K562 (cell line): Measurements from ENCODE around the gene CUL9. TPM values are rescaled to one million over a fixed set of nuclear protein-coding genes. Genes with fewer than 3 reads are reported as not detected.

Experiments used
- ATAC-seq: fragments of 200-7000 bp; cut with Tn5 transposase; 3 replicates; pipeline ENCODE4 v1.9.1; 2020; ENCODE audit warnings: moderate library complexity
- BruUV-seq: library from RNA; stranded (reverse); fragments of 400-500 nt; replicated peaks from 2 replicates; lab custom pipeline; 2021; lab: Mats Ljungman, UMichigan
- CTCF ChIA-PET: fragments of 300-600 bp; formaldehyde crosslinking; extraction: SDS; loops from one replicate; lab custom pipeline; 2021; ENCODE audit warnings: low intra/inter-chr PET ratio; lab: Yijun Ruan, JAX
- POLR2A ChIA-PET: fragments of 300-600, 350-650 bp; sonication (Branson Sonifier 250); formaldehyde crosslinking; extraction: SDS; loops from one replicate; lab custom pipeline; 2021; ENCODE audit warnings: antibody characterized with exemption, inconsistent platforms; lab: Yijun Ruan, JAX
- DNase-seq, 4 experiments: peaks; one replicate each; pipeline versions ENCODE4 v3.0.0 to v3.0.0-alpha.2; 2011 to 2018; ENCODE audit warnings: low spot score in 3 of 4, mixed read lengths in 3 of 4; ENCODE audit errors: extremely low read depth in 1 of 4
- FAIRE-seq: peaks from 2 replicates; lab custom pipeline; 2011; peaks lifted over from hg19 to GRCh38; lab: Jason Lieb, UNC
- H2AFZ ChIP-seq: 2 replicates; pipeline ENCODE4 v1.6.0; 2011; ENCODE audit warnings: low read depth, low read length, control low read depth, inconsistent platforms
- H3K27ac ChIP-seq: fragments of 200-600 bp; 3 replicates; pipeline ENCODE4 v1.8.0; 2011; ENCODE audit warnings: low read depth, mild to moderate bottlenecking, control low read depth, inconsistent platforms, low read length, moderate library complexity, mixed read lengths; ENCODE audit errors: extremely low read depth
- H3K27me3 ChIP-seq, 2 experiments: fragments of 300-600 bp in 1 of 2; 2 replicates in 1 of 2; 3 replicates in 1 of 2; pipeline versions ENCODE4 v1.6.0 to v1.8.0; 2011; ENCODE audit warnings: inconsistent platforms in 2 of 2, low read length in 2 of 2, mild to moderate bottlenecking in 1 of 2, mixed read lengths in 1 of 2, moderate library complexity in 1 of 2; ENCODE audit not compliant: control insufficient read depth in 2 of 2, insufficient read depth in 2 of 2
- H3K36me3 ChIP-seq: fragments of 300-600 bp; 3 replicates; pipeline ENCODE4 v1.8.0; 2011; ENCODE audit warnings: mild to moderate bottlenecking, low read length, inconsistent platforms; ENCODE audit not compliant: control insufficient read depth, insufficient read depth
- H3K4me1 ChIP-seq, 2 experiments: fragments of 200-600 bp in 1 of 2; replicated peaks in 1 of 2; 2 replicates in 1 of 2; 3 replicates in 1 of 2; pipeline versions ENCODE4 v1.5.1 to v1.8.0; 2011; ENCODE audit warnings: inconsistent platforms in 2 of 2, low read length in 2 of 2, mild to moderate bottlenecking in 1 of 2, mixed read lengths in 1 of 2, moderate library complexity in 1 of 2; ENCODE audit not compliant: control insufficient read depth in 2 of 2, insufficient read depth in 2 of 2
- H3K4me2 ChIP-seq: 2 replicates; pipeline ENCODE4 v1.6.1; 2011; ENCODE audit warnings: low read length, control low read depth, inconsistent platforms, mixed read lengths; ENCODE audit not compliant: insufficient read depth
- H3K4me3 ChIP-seq: fragments of 200-600 bp; sonication (generic), shearing (Covaris generic); 2 replicates; pipeline ENCODE4 v1.5.1; 2016; ENCODE audit warnings: control low read depth, inconsistent platforms
- H3K79me2 ChIP-seq: fragments of 200-600 bp; 3 replicates; pipeline ENCODE4 v1.8.0; 2011; ENCODE audit warnings: low read length, inconsistent platforms; ENCODE audit not compliant: control insufficient read depth, insufficient read depth
- H3K9ac ChIP-seq, 2 experiments: 2 replicates each; pipeline versions ENCODE4 v1.6.0 to v1.6.1; 2011; ENCODE audit warnings: low read depth in 2 of 2, low read length in 2 of 2, control low read depth in 1 of 2, inconsistent platforms in 1 of 2, mild to moderate bottlenecking in 1 of 2, mixed read lengths in 1 of 2; ENCODE audit not compliant: insufficient read depth in 1 of 2
- H3K9me1 ChIP-seq: one replicate; pipeline ENCODE4 v1.6.0; 2011; ENCODE audit warnings: inconsistent platforms, mild to moderate bottlenecking, low read length, moderate library complexity; ENCODE audit not compliant: control insufficient read depth, insufficient read depth
- H3K9me3 ChIP-seq: replicated peaks from 2 replicates; pipeline ENCODE4 v1.5.1; 2011; ENCODE audit warnings: low read depth, low read length, inconsistent platforms; ENCODE audit not compliant: control insufficient read depth, insufficient read depth
- H4K20me1 ChIP-seq: replicated peaks from 2 replicates; pipeline ENCODE4 v1.6.1; 2011; ENCODE audit warnings: low read length, inconsistent platforms, mixed read lengths; ENCODE audit not compliant: control insufficient read depth, insufficient read depth
- DACH1 ChIP-seq: fragments of 450-650 bp; IDR thresholded peaks from 2 replicates; pipeline ENCODE4 v1.6.1; 2018; ENCODE audit not compliant: partially characterized antibody
- DLX4 ChIP-seq: fragments of 250-450 bp; sonication (Bioruptor Pico); IDR thresholded peaks from 2 replicates; pipeline ENCODE4 v1.6.1; 2021; ENCODE audit warnings: mild to moderate bottlenecking
- ELF2 ChIP-seq: fragments of 250-450 bp; sonication (Bioruptor Pico); IDR thresholded peaks from 2 replicates; pipeline ENCODE4 v1.5.0; 2021; ENCODE audit warnings: mild to moderate bottlenecking
- MYNN ChIP-seq, 2 experiments: sonication (generic); formaldehyde crosslinking in 1 of 2; IDR thresholded peaks; 2 replicates each; pipeline versions ENCODE4 v1.5.0 to v1.6.1; 2016 to 2020; ENCODE audit warnings: antibody characterized with exemption in 1 of 2, missing genetic modification reagents in 1 of 2
- NFXL1 ChIP-seq: fragments of 450-650 bp; formaldehyde crosslinking; IDR thresholded peaks from 2 replicates; pipeline ENCODE4 v1.4.0; 2021; ENCODE audit warnings: mild to moderate bottlenecking
- SMC3 ChIP-seq: conservative IDR thresholded peaks from 2 replicates; pipeline ENCODE4 v1.6.1; 2011; ENCODE audit warnings: low read depth, low read length, improper control_type of control experiment; ENCODE audit not compliant: insufficient read depth
- TAF1 ChIP-seq: IDR thresholded peaks from 2 replicates; pipeline ENCODE4 v1.6.1; 2011; ENCODE audit warnings: mild to moderate bottlenecking, low read length, moderate library complexity; ENCODE audit not compliant: insufficient read depth, control insufficient read depth, severe bottlenecking; ENCODE audit errors: extremely low read depth
- U2AF2 ChIP-seq: fragments of 200-400 bp; formaldehyde crosslinking; optimal IDR thresholded peaks from 2 replicates; pipeline ENCODE3; 2017; ENCODE audit warnings: low read depth, mild to moderate bottlenecking, low read length
- ZNF174 ChIP-seq: fragments of 250-450 bp; sonication (Bioruptor Pico); IDR thresholded peaks from 2 replicates; pipeline ENCODE4 v1.4.0; 2020; ENCODE audit warnings: mild to moderate bottlenecking
- ZNF239 ChIP-seq: fragments of 250-450 bp; sonication (Bioruptor Pico); IDR thresholded peaks from 2 replicates; pipeline ENCODE4 v1.4.0; 2020; ENCODE audit warnings: mild to moderate bottlenecking
- ZNF436 ChIP-seq: fragments of 250-450, 450-650 bp; sonication (Bioruptor Pico); formaldehyde crosslinking; IDR thresholded peaks from 2 replicates; pipeline ENCODE4 v1.7.0; 2020; ENCODE audit warnings: mild to moderate bottlenecking
- ZNF655 ChIP-seq: fragments of 250-450 bp; sonication (Bioruptor Pico); IDR thresholded peaks from 2 replicates; pipeline ENCODE4 v1.5.0; 2021
- WGBS: fragments of 100-300 bp; shearing (Covaris generic); methylation state at CpG from one replicate; pipeline ENCODE4 v1.1.6; 2016; ENCODE audit warnings: low coverage, mixed read lengths; ENCODE audit not compliant: insufficient coverage; ENCODE audit errors: missing lambda C conversion rate; 5-methylcytosine and 5-hydroxymethylcytosine counted together
- in situ Hi-C: fragments of 300-500 bp; cut with MboI; formaldehyde crosslinking; loops from 4 replicates; pipeline ENCODE4 v1.15.0; 2018; ENCODE audit warnings: inconsistent platforms, mixed read lengths
- intact Hi-C: fragments of 100-400 bp; cut with micrococcal nuclease; formaldehyde crosslinking; loops from 2 replicates; pipeline ENCODE4 v1.14.2; 2022
- polyA plus RNA-seq, 8 experiments: library from polyadenylated mRNA; depleted of rRNA in 4 of 8; stranded (reverse) in 5 of 8; unstranded in 3 of 8; fragments of >200 nt; fragmentation: Nextera tagmentation in 2 of 8; fragmentation: Illumina TruSeq in 1 of 8; extraction: Ambion mirVana in 2 of 8; extraction: Trizol in 1 of 8; gene quantifications; 2 replicates each; pipeline versions ENCODE4 v1.2.1 to v1.2.3, GENCODE V29; 2011 to 2014; ENCODE audit warnings: inconsistent platforms in 1 of 8, missing spikeins in 1 of 8
- total RNA-seq, 7 experiments: library from RNA; depleted of rRNA in 6 of 7; stranded (reverse); fragments of >200 nt in 6 of 7; fragmentation: Illumina TruSeq in 2 of 7; extraction: Trizol in 2 of 7; gene quantifications; 2 replicates each; pipeline versions ENCODE4 v1.2.1 to v1.2.3, GENCODE V29; 2011 to 2021; ENCODE audit warnings: low replicate concordance in 1 of 7
- TF ChIP-seq, protein P1 (sequence below): sonication (generic); formaldehyde crosslinking; IDR thresholded peaks from 2 replicates; pipeline ENCODE4 v1.8.0; 2022; ENCODE audit warnings: mild to moderate bottlenecking, missing genetic modification reagents

CUL9 gene
- total and polyA plus RNA-seq, 9 of the 15 experiments (the other 6 are each of a cell fraction or from before 2014, with no cell fraction given) = 0.50 to 20.7 (median 6.6) TPM

DNA sequence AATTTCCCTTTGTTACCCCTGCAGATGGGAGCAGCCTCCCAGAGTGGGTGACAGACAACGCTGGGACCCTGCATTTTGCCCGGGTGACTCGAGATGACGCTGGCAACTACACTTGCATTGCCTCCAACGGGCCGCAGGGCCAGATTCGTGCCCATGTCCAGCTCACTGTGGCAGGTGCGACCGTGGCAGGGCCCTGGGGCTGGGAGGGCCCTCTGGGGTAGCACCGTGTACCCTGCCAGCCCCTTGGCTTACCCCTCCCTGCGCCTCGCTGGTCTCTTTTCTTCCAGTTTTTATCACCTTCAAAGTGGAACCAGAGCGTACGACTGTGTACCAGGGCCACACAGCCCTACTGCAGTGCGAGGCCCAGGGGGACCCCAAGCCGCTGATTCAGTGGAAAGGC, 40.4 kb upstream of the CUL9 start:
- no peak overlapping the region for H3K4me3 ChIP-seq
- H3K9ac ChIP-seq = peak overlapping the region in 1 of 2 experiments; percentile 14; a peak in 1 of 4 replicates
- ChIA-PET POLR2A (interaction anchor here (0.5 to 0.9 kb wide), 3 partner anchors 109 to 224 kb away, joined by 3 to 4 read pairs (median 3); no protein-coding TSS in a partner anchor), CTCF (interaction anchor here (1.3 to 2.5 kb wide), 2 partner anchors 71 to 178 kb away, joined by 5 to 14 read pairs; no protein-coding TSS in a partner anchor)
- H4K20me1 ChIP-seq = no peaks in the 10 kb centered on the region
- no peak overlapping the region for H2AFZ ChIP-seq
- H3K9me3 ChIP-seq = no peaks in the 10 kb centered on the region
- H3K27ac ChIP-seq = no peak overlapping the region
- peaks cover 5 to 21% of the 10 kb centered on the region in 2 experiments; a peak in 4 of 5 replicates for H3K4me1 ChIP-seq
- H3K27me3 ChIP-seq = no peaks in the 10 kb centered on the region; a peak in 1 of 5 replicates
- H3K4me2 ChIP-seq = no peak overlapping the region
- no peaks in the 10 kb centered on the region for H3K36me3 ChIP-seq
- intact Hi-C loops (loop anchor here (2.0 kb wide), 2 partner anchors 71 to 177 kb away; no protein-coding TSS in a partner anchor), in situ Hi-C loops (loop anchor here (5.0 kb wide), 1 partner anchor 234 kb away; no protein-coding TSS in a partner anchor)
- no peaks in the 10 kb centered on the region for H3K9me1 ChIP-seq
- no peaks in the 10 kb centered on the region for H3K79me2 ChIP-seq
- no peak for DNase-seq
- 53% methylated on average over 16 of the region's 16 CpGs for WGBS
- no peak for ATAC-seq
- FAIRE-seq = no peak
- no TSS peak for BruUV-seq
- TF ChIP-seq NFXL1 (no peak), ZNF174 (CRISPR knock-in tag) (no peak)

GRCh38 chr6:43142101-43142500, 39.9 kb upstream of the CUL9 start:
- no peak overlapping the region for H3K27ac ChIP-seq
- H3K9me1 ChIP-seq = no peaks in the 10 kb centered on the region
- no peaks in the 10 kb centered on the region for H4K20me1 ChIP-seq
- 24% methylated on average over 14 of the region's 14 CpGs for WGBS
- peak overlapping the region; percentile 61 for H2AFZ ChIP-seq
- ChIA-PET POLR2A (interaction anchor here (0.9 to 2.4 kb wide), 3 partner anchors 88 to 225 kb away, joined by 3 to 22 read pairs (median 5); partner anchors contain the start of gene CUL7), CTCF (interaction anchor here (1.3 to 2.5 kb wide), 4 partner anchors 72 to 241 kb away, joined by 5 to 20 read pairs (median 14); no protein-coding TSS in a partner anchor)
- intact Hi-C loops = loop anchor here (2.0 kb wide), 2 partner anchors 71 to 177 kb away; no protein-coding TSS in a partner anchor
- FAIRE-seq (no peak), DNase-seq (no peak), ATAC-seq (no peak)
- peaks cover 5 to 21% of the 10 kb centered on the region in 2 experiments; a peak in 4 of 5 replicates for H3K4me1 ChIP-seq
- H3K4me3 ChIP-seq = no peak overlapping the region
- no peak overlapping the region for H3K4me2 ChIP-seq
- H3K79me2 ChIP-seq = no peaks in the 10 kb centered on the region
- in situ Hi-C loops = loop anchor here (5.0 kb wide), 1 partner anchor 235 kb away; no protein-coding TSS in a partner anchor
- H3K27me3 ChIP-seq = no peaks in the 10 kb centered on the region; a peak in 1 of 5 replicates
- no peaks in the 10 kb centered on the region for H3K9me3 ChIP-seq
- H3K36me3 ChIP-seq = no peaks in the 10 kb centered on the region
- peak overlapping the region in 1 of 2 experiments; percentile 14; a peak in 1 of 4 replicates for H3K9ac ChIP-seq
- BruUV-seq = no TSS peak
- TF ChIP-seq ZNF239 (CRISPR knock-in tag) (no peak), U2AF2 (no peak), ZNF655 (CRISPR knock-in tag) (no peak), DACH1 (no peak), ZNF436 (CRISPR knock-in tag) (no peak), TAF1 (no peak), DLX4 (CRISPR knock-in tag) (no peak), SMC3 (no peak), ELF2 (no peak), MYNN (IDR thresholded peaks at IDR 0.05) (no peak), MYNN (CRISPR knock-in tag; IDR thresholded peaks at IDR 0.05) (no peak)
- TF ChIP-seq, protein P1, sequence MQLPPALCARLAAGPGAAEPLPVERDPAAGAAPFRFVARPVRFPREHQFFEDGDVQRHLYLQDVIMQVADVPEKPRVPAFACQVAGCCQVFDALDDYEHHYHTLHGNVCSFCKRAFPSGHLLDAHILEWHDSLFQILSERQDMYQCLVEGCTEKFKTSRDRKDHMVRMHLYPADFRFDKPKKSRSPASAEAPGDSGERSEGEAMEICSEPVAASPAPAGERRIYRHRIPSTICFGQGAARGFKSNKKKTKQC = no peak
